Gastrocnemius medialis (tissue), 4 donors: ENCODE measurements around the gene OR4F6. TPM values are rescaled to one million over a fixed set of nuclear protein-coding genes. Genes with fewer than 3 reads are reported as not detected.
"Not testable (repeated sequence)": the region's sequence is repeated elsewhere in the genome, so short reads cannot be mapped to it uniquely, and the experiment has no call there.

Source experiments
- ATAC-seq, 2 donors: fragments of 150-250 bp; one replicate each; pipeline ENCODE4 v1.9.1; 2016
- DNase-seq, 2 donors: peaks; one replicate each; pipeline ENCODE4 v3.0.0-alpha.2; 2019
- H3K27ac ChIP-seq, 4 donors: fragments of 200-600 bp; sonication (generic); 1 replicate in 1 of 4; 2 replicates in 3 of 4; pipeline ENCODE4 v1.5.1; 2016 to 2018; ENCODE audit warnings: mild to moderate bottlenecking in 2 of 4, moderate library complexity in 1 of 4
- H3K27me3 ChIP-seq, 3 donors: fragments of 200-600 bp; sonication (generic) in 2 of 3; 1 replicate in 1 of 3; 2 replicates in 2 of 3; pipeline versions ENCODE4 v1.5.1 to v1.6.0; 2016 to 2019; ENCODE audit warnings: mild to moderate bottlenecking in 1 of 3, moderate library complexity in 1 of 3
- H3K36me3 ChIP-seq, 2 donors: fragments of 200-600 bp; sonication (generic) in 1 of 2; one replicate each; pipeline ENCODE4 v1.5.1; 2017 to 2018
- H3K4me1 ChIP-seq, 2 donors: fragments of 200-600 bp; sonication (generic) in 1 of 2; one replicate each; pipeline ENCODE4 v1.5.1; 2016 to 2017; ENCODE audit warnings: mild to moderate bottlenecking in 2 of 2
- H3K4me3 ChIP-seq, 4 donors: fragments of 200-600 bp; sonication (generic) in 3 of 4; 1 replicate in 1 of 4; 2 replicates in 3 of 4; pipeline ENCODE4 v1.5.1; 2016 to 2019; ENCODE audit warnings: mild to moderate bottlenecking in 2 of 4
- H3K9me3 ChIP-seq, 3 donors: fragments of 200-600 bp; sonication (generic) in 2 of 3; 1 replicate in 1 of 3; 2 replicates in 2 of 3; pipeline ENCODE4 v1.5.1; 2016 to 2019
- CTCF ChIP-seq, 5 experiments: fragments of 450-650 bp in 3 of 5; fragments of 200-600 bp in 2 of 5; sonication (generic) in 2 of 5; IDR thresholded peaks in 4 of 5; conservative IDR thresholded peaks in 1 of 5; 1 replicate in 4 of 5; 2 replicates in 1 of 5; pipeline ENCODE4 v1.5.1; 2016 to 2019; ENCODE audit warnings: antibody characterized with exemption in 5 of 5, mild to moderate bottlenecking in 3 of 5, moderate library complexity in 3 of 5
- POLR2A ChIP-seq, 2 donors: fragments of 450-650 bp; IDR thresholded peaks; one replicate each; pipeline ENCODE4 v1.6.1; 2017; ENCODE audit warnings: antibody characterized with exemption in 2 of 2, mild to moderate bottlenecking in 2 of 2, moderate library complexity in 2 of 2
- in situ Hi-C, 4 donors: fragments of 200-750 bp; cut with MboI; loops; one replicate each; pipeline versions ENCODE4 v1.15.0 to v1.8.0; 2017; ENCODE audit warnings: low sequenced_read_pairs in 4 of 4
- intact Hi-C: fragments of 100-400 bp; cut with DNase I; formaldehyde crosslinking; loops from one replicate; pipeline ENCODE4 v1.15.1; 2023; ENCODE audit warnings: low total_unique reads
- total RNA-seq, 4 donors: library from RNA; depleted of rRNA; stranded (reverse); fragments of >200 nt; gene quantifications; one replicate each; pipeline versions ENCODE4 v1.1.0 to v1.2.3, GENCODE V29; 2016

The OR4F6 gene, protein sequence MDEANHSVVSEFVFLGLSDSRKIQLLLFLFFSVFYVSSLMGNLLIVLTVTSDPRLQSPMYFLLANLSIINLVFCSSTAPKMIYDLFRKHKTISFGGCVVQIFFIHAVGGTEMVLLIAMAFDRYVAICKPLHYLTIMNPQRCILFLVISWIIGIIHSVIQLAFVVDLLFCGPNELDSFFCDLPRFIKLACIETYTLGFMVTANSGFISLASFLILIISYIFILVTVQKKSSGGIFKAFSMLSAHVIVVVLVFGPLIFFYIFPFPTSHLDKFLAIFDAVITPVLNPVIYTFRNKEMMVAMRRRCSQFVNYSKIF
- not detected for total RNA-seq

DNA sequence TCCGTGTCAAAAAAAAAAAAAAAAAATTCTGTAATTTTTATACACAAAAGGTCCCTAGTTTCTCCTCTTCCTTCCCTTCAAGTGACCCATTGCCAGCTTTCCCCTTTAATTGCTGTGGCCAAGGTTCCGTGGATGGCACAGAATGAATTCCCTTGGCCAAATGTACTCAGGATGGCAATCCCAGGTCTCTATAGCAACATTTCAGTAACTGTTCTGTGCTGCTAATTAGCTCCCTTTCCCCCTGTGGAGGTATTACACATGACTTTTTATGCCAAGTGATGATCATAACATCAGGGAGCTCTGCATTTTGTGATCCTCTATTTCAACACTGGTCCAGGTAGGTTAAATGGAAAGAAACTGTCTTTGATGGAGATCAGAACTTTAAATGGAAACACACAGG, at the start of gene OR4F6:
TSS of gene OR4F6 (plus strand) at position 301 of the 400 bp plus-strand sequence. CDS start 2,211 bp downstream, outside the sequence.
- ATAC-seq: no peak
- in situ Hi-C loops: no loop called here
- H3K9me3 ChIP-seq: no peaks in the 10 kb centered on the region
- H3K27ac ChIP-seq: no peak within 1 kb of the TSS
- no peaks in the 10 kb centered on the region for H3K4me1 ChIP-seq
- intact Hi-C loops: no loop called here
- no peak within 1 kb of the TSS for H3K4me3 ChIP-seq
- no peaks in the 10 kb centered on the region for H3K27me3 ChIP-seq
- H3K36me3 ChIP-seq: no peaks in the 10 kb centered on the region
- no peak for TF ChIP-seq POLR2A (IDR thresholded peaks at IDR 0.05)
- TF ChIP-seq CTCF (IDR thresholded peaks at IDR 0.05 in 4 of 5, conservative IDR thresholded peaks at IDR 0.05 in 1 of 5): no peak
- no peak for DNase-seq

GRCh38 chr15:101764669-101765339, 38.5 kb upstream of the OR4F6 start:
- in situ Hi-C loops, H3K9me3 ChIP-seq, H3K36me3 ChIP-seq, H3K4me3 ChIP-seq, H3K27ac ChIP-seq, DNase-seq, H3K27me3 ChIP-seq, intact Hi-C loops, H3K4me1 ChIP-seq: not testable (repeated sequence)
- ATAC-seq: peak; percentile 41 to 63

DNA sequence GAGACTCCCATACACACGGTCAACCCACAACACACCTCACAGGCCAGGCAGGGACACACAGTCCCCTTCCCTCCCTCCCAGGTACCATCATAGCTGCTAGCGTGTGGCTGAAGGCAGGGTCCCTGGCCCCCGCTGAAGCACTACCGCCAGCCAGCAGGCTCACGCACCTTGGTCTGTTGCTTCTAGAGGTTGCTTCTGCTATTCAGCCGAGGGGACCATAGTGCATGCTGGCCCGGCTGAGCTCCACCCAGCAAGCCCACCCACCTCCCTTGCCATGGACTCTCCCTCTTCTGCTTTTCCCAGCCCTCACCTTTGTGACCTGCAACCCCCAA, 38.0 kb upstream of the OR4F6 start:
- H3K27me3 ChIP-seq, intact Hi-C loops, in situ Hi-C loops, H3K4me3 ChIP-seq, DNase-seq, H3K36me3 ChIP-seq, ATAC-seq, H3K9me3 ChIP-seq, H3K27ac ChIP-seq, H3K4me1 ChIP-seq: not testable (repeated sequence)

- TF ChIP-seq POLR2A (IDR thresholded peaks at IDR 0.05) (no peak), CTCF (IDR thresholded peaks at IDR 0.05 in 4 of 5, conservative IDR thresholded peaks at IDR 0.05 in 1 of 5) (no peak)
- intact Hi-C loops (no loop called here), in situ Hi-C loops (no loop called here)
- H3K4me3 ChIP-seq: no peak overlapping the region
- H3K27ac ChIP-seq: no peak overlapping the region
- no peaks in the 10 kb centered on the region for H3K27me3 ChIP-seq
- H3K36me3 ChIP-seq: no peaks in the 10 kb centered on the region
- no peak for ATAC-seq
- no peaks in the 10 kb centered on the region for H3K9me3 ChIP-seq
- H3K4me1 ChIP-seq: no peaks in the 10 kb centered on the region
- no peak for DNase-seq
Observed at GRCh38 chr15:101765772-101766456, 37.4 kb upstream of the OR4F6 start.

- not testable (repeated sequence) for DNase-seq
Observed at GRCh38 chr15:101767083-101767640, 36.1 kb upstream of the OR4F6 start.

GRCh38 chr15:101772921-101773320, 30.4 kb upstream of the OR4F6 start:
- no peak overlapping the region for H3K27ac ChIP-seq
- H3K27me3 ChIP-seq: no peaks in the 10 kb centered on the region
- ATAC-seq: no peak
- DNase-seq: no peak
- intact Hi-C loops (no loop called here), in situ Hi-C loops (no loop called here)
- H3K4me1 ChIP-seq: no peaks in the 10 kb centered on the region
- no peak overlapping the region for H3K4me3 ChIP-seq
- H3K9me3 ChIP-seq: no peaks in the 10 kb centered on the region
- TF ChIP-seq CTCF (IDR thresholded peaks at IDR 0.05 in 4 of 5, conservative IDR thresholded peaks at IDR 0.05 in 1 of 5) (no peak), POLR2A (IDR thresholded peaks at IDR 0.05) (no peak)
- H3K36me3 ChIP-seq: no peaks in the 10 kb centered on the region

More at GRCh38 chr15:101767083-101767640, 36.1 kb upstream of the OR4F6 start:
- intact Hi-C loops, H3K4me1 ChIP-seq, H3K27me3 ChIP-seq, H3K36me3 ChIP-seq, H3K27ac ChIP-seq, H3K4me3 ChIP-seq, ATAC-seq, H3K9me3 ChIP-seq, in situ Hi-C loops: not testable (repeated sequence)
